GM18873 (cell line): ENCODE measurements around the gene HTR7.

ENCODE experiments used
- ATAC-seq: cut with Tn5 transposase; IDR thresholded peaks from one replicate; pipeline ENCODE4 v1.9.1; 2021; ENCODE audit warnings: mild to moderate bottlenecking, moderate library complexity, moderate number of reproducible peaks; ENCODE audit not compliant: unreplicated experiment, low FRiP score

HTR7 gene

GRCh38 chr10:90806677-90807076 lies 51.2 kb downstream of the HTR7 start:
- ATAC-seq: no peak

DNA sequence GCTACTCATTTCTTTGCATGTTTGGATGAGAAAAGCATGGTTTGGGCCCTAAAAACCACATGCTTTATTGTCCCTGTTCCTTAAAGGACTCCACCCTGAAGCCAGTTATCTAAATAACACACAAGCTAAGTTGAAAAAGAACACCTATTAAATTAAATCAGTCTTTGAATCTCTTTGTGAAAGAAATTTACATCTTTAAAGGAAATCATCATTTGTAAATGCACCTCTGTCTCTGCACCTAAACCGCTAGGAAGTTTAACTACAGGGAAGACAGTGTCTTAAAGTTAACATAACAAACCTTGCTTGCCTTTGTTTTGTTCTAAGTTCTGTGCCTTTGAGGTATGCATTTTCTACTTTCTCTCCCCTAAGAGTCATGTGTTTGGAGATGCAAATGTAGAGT lies 52.6 kb downstream of the HTR7 start:
- no peak for ATAC-seq

GRCh38 chr10:90804354-90804753 lies 53.5 kb downstream of the HTR7 start:
- no peak for ATAC-seq

DNA sequence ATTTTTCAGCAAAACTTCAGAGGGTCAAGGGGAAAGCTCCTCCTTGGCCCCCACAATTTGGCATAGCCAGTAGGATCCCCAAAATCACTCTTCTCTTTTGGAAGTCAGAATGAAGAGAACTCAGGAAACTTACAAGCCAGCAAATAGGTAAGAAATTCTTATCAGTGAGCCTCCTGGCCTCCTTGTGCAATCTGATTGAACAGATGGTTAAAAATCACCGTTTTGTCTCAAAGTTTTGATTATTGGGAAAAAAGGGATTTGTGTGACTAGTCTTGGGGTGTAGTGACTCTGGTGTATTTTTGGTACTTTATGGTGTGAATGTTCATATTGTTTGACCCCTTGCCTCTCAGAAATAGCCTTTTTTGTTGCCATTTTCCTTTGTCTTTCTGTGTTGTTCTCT lies 56.2 kb downstream of the HTR7 start:
- ATAC-seq: no peak

- no peak for ATAC-seq
These were observed 57.5 kb downstream of the HTR7 start for GRCh38 chr10:90800232-90800796.

DNA sequence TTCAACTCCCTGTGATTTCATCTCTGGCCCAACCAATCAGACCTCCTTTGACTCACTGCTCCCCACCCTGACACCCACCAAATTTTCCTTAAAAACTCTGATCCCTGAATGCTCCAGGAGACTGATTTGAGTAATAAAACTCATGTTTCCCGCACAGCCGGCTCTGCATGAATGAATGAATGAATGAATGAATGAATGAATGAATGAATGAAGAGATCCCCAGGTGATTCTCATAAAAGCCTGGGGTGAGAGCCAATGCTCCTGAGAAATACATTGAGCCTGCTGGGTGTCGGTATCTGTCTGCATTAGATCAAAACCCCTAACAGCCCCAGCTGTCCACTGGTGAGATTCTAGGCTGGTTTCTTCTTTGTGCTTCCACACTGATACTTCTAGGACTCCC lies 58.7 kb downstream of the HTR7 start:
- no peak for ATAC-seq

DNA sequence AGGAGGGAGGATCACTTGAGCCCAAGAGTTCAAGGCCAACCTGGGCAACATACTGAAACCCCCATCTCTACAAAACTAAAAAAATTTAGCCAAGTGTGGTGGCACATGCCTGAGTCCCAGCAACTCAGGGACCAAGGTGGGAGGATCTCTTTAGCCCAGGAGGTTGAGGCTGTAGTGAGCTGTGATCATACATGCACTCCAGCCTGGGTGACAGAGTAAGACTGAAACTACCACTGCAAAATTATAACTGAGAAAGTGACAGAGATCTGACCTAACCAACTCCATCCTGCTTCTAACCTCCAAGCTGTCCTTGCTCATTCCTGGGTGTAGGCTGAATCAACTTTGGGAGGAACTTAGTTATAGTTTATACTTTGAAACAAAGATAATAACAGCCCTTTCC lies 59.4 kb downstream of the HTR7 start:
- no peak for ATAC-seq

DNA sequence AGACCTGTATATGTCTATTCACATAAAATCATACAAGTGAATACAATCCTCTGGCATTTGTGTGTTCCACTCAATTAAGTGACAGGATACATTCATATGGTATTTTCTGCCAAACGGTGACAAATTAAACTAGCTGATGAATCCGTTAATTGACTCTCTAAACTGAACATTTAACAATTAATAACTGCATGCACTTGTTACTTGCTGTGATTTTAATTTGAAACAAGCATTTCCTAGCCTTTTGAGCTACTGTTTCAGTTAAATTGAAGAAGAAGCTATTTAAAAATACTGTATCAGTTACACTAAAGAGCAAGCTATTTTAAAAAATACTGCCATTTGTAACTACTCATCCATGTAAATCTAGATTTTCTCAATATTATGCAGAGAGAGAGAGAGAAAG lies 67.4 kb downstream of the HTR7 start:
- ATAC-seq: no peak

DNA sequence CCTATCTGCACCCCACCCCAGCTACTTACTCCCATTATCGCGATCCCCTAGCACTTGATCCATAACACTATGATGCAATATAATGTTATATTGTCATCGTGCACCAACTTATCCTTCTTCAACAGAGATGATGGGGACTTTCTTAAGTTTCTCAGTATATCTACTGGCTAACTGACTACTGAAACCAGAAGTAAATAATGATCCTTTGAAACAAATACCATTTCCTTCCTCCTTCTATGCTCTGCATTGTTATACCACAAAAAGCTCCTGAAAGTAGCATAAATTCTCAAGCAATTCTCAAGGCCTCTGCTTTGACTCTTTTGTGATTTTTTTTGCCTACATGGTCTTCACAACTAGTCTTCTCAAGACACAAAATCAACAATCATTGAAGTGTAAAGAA lies 68.9 kb downstream of the HTR7 start:
- ATAC-seq: peak; percentile 58

DNA sequence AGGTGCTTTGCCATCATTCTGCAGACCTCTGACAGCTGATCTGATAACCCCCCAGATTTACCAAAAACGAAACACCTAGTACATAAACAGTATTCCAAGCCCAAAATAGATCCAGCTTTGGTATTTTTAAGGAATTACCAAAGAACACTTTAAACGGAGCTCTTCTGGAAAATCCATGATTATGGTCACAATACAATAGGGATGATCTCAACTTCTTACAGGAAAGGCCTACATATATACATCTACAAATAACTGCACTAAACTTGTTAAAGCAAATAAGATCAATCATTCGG lies 69.7 kb downstream of the HTR7 start:
- ATAC-seq: no peak

- no peak for ATAC-seq
These were observed 70.2 kb downstream of the HTR7 start for GRCh38 chr10:90787393-90788198.

GRCh38 chr10:90785782-90786181 lies 72.1 kb downstream of the HTR7 start:
- ATAC-seq: no peak

GRCh38 chr10:90784771-90785170 lies 73.1 kb downstream of the HTR7 start:
- no peak for ATAC-seq

- ATAC-seq: no peak
These were observed 77.4 kb downstream of the HTR7 start for GRCh38 chr10:90780488-90780887.

GRCh38 chr10:90779548-90779947 lies 78.3 kb downstream of the HTR7 start:
- ATAC-seq: no peak

- no peak for ATAC-seq
These were observed 80.2 kb downstream of the HTR7 start for GRCh38 chr10:90777621-90778020.

DNA sequence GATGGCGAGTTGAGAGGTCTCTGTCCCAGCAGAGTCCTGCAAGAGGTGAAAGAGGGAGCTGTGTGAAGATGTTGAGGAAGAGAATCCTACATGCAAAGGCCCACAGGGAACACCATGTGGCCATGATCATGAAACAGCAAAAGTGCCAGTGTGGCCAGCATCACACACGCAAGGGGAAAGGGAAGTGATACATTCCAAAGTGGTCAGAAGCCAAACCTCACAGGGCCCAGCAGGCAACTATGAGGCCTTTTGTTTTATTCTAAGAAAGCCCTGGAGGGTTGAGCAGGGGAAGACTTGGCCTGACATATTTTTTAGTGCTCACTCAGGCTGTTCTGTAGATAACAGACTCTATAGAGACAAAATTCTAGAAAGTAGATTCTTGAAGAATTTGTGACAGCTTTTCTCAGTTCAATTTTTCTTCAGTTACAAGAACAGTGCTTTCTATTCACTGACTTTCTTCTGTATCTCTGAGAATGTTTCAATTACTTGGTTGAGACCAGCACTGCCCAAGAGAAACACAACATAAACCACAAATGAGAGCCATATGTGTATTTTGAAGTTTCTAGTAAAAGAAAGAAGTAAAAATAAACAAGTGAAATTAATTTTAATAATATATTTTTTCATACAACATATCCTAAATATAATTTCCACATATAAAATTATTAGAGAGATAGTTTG lies 82.3 kb downstream of the HTR7 start:
- no peak for ATAC-seq

- ATAC-seq: no peak
These were observed 87.6 kb downstream of the HTR7 start for GRCh38 chr10:90769946-90770841.

DNA sequence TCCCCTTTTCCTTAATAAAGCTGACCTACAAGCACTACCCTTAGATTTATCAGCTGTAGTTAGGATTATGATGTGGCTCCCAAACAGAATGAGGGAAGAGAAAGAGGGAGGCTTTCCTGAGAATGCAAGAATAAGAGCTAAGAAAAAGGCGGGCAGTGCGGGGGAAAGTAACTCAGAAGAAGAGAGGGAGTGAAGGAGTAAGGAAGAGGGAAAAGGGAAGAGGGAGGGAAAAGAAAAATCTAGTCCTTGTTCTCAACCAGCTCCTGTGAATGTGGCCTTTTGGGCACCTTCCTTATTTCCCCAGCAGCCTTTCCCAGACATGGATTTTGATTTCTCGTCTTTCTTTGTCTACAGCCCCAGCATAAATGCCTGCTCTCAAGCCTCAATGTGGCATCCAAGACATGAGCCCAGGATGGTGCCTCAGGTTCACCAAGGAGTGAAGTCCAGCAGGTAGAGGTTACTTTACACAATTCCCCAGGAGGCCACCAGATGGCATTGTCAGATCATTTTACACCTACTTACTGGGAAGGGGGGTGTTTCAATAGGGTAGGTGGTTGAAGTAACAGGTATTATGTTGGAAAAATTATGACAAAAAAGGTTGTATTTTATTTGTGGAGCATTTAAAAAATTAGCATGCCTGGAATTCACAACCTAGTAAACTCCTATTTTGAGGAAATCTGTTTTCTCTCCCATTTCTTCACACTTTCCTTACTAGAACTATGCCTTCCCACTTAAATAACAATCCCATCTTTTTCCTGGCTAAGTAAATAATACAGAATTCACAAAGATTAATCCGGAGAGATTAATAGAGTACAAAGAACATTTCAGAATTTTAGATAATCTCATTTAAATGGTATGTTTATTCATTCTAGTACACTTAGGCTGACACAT lies 106.5 kb downstream of the HTR7 start:
- ATAC-seq: peak; percentile 62

- no peak for ATAC-seq
These were observed 111.0 kb downstream of the HTR7 start for GRCh38 chr10:90746829-90747228.
